HG02970 (cell line): ENCODE data around the gene KMT2B.
"Not testable (repeated sequence)": the region's sequence is repeated elsewhere in the genome, so short reads cannot be mapped to it uniquely, and the experiment has no call there.

Source experiments
- ATAC-seq: cut with Tn5 transposase; IDR thresholded peaks from one replicate; pipeline ENCODE4 v1.9.1; 2021; ENCODE audit warnings: mild to moderate bottlenecking, moderate library complexity, moderate number of reproducible peaks; ENCODE audit not compliant: unreplicated experiment, low FRiP score

The KMT2B gene

DNA sequence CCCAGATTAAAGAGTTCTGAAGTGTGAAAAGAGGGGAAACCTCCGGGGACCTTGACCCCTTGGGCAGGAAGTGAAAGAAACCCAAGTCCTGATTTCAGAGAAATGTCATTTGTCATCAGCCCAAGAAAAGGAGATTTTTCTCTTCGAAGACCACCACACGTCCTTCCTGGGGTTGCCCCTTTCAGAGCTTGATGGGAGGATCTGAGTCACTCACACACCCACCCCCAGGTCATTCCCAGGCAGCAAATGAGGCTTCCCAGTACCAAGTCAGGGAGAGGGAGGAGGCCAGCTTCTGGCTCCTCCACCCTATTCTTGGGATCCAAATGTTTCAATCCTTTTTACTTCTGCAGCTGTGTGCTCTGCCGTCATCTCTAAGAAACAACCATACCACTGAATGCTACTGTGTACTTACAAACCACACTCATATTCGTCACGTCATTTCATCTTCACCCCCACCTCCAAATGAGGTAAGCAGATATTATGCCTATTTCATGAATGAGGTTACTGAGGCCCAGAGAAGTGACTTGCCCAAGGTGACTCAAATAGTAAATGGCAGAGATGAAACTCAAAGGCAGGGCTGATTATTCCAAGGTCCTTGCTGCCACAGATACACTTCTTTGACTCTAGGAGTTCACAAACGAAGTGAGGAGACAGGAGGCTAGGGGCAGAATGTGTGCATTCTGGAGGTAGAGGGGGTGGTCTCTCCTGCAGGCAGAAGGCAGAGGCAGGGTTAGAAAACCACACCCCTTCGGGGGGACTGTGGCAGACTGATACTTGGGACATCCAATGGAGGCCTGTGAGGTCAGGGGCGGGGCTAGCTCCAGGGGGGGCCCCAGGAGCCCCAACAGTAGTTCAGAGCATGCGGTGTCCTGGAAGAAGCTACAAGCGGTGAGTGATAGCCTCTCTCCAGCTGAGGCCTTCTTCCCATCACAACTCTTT is 5.0 kb upstream of the KMT2B start:
- no peak for ATAC-seq

DNA sequence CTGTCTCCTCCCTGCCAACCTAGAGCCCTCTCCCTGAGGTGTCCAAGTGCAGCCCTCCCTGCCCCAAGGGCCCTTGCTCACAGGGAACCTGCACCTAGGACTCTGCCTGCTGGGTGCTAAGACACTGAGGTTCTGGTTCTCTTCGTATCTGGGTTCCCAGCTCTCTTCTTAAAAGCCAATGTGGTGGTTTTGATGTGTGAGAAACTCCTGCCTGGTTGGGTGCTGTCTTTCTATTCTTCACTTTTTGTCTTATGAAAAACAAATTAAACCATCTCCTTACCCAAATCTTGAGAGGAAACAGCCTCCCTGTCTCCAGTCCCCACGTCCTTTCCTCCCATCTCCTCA is 4.3 kb upstream of the KMT2B start:
- ATAC-seq, result no peak

DNA sequence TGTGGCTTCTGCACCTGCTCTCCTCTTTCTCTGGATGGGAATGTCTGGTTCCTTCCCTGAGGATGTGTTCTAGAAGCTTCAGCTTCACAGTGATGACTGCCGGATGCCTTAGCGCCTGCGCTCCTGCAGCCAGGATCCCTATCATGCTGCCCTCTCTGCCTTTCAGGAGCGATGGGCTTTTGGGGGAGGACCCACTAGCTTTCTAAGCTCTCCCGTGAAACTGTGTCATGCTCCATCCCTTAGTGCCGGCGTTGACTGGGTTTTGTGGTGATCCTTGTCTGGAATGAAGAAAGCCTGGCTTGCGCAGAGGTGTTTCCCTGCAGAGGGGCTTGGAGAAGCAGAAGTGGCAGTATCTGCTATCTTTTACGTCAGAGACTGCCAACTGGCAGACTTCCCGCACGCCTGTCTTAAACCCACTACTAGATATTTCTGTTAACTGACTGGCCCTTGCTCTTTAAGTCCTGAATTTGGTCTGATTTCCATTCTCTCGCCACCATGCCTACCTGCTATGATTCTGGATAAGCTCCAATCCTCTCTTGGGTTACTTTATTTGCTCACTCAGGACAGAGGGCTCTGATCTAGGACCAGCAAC is 3.8 kb upstream of the KMT2B start:
- no peak for ATAC-seq

DNA sequence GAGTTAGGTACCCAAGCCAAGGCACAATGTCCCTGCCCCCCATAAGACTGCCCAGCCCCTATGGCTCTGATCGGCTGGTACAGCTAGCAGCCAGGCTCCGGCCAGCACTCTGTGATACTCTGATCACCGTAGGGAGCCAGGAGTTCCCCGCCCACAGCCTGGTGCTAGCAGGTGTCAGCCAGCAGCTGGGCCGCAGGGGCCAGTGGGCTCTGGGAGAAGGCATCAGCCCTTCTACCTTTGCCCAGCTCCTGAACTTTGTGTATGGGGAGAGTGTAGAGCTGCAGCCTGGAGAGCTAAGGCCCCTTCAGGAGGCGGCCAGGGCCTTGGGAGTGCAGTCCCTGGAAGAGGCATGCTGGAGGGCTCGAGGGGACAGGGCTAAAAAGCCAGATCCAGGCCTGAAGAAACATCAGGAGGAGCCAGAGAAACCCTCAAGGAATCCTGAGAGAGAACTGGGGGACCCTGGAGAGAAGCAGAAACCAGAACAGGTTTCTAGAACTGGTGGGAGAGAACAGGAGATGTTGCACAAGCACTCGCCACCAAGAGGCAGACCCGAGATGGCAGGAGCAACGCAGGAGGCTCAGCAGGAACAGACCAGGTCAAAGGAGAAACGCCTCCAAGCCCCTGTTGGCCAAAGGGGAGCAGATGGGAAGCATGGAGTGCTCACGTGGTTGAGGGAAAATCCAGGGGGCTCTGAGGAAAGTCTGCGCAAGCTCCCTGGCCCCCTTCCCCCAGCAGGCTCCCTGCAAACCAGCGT is 3.0 kb upstream of the KMT2B start:
- ATAC-seq, result no peak

DNA sequence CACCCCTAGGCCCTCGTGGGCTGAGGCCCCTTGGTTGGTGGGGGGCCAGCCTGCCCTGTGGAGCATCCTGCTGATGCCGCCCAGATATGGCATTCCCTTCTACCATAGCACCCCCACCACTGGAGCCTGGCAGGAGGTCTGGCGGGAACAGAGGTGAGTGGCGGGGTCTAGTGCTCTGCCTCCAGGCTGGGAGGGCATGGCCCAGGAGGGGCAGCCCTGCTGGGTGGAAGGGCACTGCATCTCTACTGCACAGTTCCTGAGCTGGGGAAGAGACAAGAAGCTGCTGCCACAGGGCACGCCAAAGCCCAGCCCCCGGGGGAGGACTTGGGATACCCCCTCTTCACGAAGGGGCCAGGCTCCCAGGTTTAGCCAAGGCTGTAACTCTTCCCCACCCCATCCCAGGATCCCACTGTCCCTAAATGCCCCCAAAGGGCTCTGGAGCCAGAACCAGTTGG is 2.4 kb upstream of the KMT2B start:
- no peak for ATAC-seq

DNA sequence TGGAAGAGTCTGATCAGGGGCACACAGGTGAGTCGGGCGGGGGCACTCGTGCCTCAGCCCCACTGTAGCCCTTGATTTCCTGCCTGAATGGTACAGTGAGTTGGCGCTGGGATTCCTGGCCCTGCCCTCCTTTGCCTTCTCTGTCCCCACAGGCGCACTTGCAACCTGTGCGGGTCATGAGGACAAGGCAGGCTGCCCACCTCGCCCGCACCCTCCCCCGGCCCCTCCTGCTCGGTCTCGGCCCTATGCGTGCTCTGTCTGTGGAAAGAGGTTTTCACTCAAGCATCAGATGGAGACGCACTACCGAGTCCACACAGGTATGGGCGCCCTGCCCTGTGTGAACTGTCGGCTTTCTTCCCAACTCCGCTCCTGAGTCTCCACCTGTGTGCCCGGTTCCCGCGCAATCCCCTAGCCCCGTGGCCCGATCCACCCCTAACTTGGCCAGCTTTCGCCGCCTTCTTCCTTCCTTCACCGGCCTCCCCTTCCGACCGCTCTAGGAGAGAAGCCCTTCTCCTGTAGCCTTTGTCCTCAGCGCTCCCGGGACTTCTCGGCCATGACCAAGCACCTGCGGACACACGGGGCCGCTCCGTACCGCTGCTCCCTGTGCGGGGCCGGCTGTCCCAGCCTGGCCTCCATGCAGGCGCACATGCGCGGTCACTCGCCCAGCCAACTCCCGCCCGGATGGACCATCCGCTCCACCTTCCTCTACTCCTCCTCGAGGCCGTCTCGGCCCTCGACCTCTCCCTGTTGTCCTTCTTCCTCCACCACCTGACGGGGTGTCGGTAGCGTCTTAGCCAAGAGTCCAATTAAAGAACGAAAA is 1.6 kb upstream of the KMT2B start:
- no peak for ATAC-seq

DNA sequence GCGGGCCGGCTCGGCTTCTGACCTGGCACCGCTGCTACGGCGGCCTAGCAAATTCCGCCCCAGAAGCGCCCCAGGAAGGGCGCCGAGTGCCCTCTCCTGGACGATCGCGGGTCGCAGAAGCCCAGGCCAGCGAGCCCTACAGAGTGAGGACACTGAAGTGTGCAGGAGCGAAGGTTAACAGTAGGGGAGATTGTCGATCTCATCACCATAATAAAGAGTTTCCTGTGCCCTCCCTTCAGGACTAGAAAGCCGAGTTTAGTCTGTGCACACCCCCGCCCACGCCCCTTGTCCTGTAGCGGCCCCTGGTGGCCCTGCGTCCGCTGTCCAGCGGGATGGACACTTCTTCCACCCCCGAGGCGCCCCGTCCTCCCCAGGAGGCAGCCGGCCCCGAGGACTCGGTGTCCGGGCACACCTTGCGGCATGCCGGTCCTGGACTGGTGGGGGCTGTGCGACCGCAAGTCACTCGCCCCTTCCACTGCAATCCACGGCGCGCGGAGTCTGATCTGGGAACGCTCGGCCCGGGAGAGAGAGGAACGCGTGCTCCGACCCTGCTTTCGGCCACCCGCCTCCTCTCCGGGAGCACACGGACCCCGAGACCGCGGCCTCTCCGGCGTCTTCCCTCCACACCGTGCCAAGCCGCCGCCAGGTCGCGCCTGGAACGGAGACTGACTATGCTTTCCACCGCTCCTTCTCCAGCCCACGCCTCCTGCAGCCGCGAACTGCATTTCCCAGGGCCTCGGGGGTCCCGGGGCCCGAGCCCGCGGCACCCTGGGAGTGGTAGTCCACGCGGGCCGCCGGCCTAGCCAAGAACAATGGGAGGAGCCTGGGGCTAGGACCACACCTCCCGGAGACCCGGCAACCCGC is 770 bp upstream of the KMT2B start:
- peak; percentile 49 for ATAC-seq

DNA sequence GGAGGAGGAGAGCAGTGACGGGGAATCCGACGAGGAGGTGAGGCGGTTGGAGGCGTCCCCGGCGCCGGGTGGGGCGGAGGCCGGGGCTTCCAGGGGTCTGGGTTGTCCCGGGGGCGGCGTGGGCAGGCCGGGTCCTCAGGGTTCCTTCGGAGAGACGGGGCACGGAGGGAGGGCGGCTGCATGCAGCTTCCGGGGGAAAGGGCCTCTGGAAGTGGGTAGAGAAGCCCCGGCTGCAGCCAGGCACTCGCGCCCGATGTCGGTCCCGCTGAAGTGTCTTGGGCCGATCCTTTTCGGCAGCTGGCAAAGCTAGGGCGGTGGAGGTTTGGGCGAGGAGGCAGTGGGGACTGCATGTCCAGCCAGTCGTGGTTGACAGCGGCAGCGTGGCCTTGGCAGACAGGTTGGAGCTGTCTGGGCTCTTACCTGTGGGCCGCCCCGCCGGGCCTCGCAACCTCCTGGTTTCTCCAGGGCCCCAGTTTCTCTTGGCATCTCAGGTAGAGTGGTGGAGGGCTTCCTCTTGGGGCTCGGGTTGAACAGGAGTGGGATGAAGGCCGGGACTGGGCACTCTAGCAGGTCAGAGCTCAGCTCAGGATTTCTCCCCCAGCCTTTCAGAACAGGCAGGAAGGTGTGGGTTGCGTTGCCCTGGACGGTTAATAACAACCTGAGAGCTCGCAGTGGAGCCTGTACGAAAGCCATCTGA is 690 bp downstream of the KMT2B start:
- ATAC-seq, result peak; percentile 4

DNA sequence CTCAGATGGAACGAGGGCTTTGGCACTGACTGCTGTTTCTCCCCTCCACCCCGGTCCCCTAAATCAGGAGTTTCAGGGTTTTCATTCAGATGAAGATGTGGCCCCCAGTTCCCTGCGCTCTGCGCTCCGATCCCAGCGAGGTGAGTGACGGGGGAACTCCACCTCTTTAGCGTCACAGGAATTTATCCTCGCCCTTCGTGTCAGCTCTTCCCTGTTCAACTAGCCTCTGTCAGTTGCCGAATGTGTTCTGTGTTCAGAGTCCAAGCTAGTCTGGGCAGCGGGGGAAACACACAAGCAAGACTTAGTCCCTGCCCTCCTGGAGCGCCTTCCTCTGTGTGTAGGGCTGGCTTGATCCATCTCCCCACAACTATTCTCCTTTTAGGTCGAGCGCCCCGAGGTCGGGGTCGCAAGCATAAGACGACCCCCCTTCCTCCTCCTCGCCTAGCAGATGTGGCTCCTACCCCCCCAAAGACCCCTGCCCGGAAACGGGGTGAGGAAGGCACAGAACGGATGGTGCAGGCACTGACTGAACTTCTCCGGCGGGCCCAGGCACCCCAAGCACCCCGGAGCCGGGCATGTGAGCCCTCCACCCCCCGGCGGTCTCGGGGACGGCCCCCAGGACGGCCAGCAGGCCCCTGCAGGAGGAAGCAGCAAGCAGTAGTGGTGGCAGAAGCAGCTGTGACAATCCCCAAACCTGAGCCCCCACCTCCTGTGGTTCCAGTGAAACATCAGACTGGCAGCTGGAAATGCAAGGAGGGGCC is 1.8 kb downstream of the KMT2B start:
- no peak for ATAC-seq

DNA sequence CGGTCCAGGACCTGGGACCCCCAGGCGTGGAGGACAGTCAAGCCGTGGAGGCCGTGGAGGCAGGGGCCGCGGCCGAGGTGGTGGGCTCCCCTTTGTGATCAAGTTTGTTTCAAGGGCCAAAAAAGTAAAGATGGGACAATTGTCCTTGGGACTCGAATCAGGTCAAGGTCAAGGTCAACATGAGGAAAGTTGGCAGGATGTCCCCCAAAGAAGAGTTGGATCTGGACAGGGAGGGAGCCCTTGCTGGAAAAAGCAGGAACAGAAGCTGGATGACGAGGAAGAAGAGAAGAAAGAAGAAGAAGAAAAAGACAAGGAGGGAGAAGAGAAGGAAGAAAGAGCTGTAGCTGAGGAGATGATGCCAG is 2.3 kb downstream of the KMT2B start:
- ATAC-seq, result no peak

DNA sequence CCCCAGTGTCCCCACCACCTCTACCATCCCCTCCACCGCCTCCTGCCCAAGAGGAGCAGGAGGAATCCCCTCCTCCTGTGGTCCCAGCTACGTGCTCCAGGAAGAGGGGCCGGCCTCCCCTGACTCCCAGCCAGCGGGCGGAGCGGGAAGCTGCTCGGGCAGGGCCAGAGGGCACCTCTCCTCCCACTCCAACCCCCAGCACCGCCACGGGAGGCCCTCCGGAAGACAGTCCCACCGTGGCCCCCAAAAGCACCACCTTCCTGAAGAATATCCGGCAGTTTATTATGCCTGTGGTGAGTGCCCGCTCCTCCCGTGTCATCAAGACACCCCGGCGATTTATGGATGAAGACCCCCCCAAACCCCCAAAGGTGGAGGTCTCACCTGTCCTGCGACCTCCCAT is 2.8 kb downstream of the KMT2B start:
- no peak for ATAC-seq

DNA sequence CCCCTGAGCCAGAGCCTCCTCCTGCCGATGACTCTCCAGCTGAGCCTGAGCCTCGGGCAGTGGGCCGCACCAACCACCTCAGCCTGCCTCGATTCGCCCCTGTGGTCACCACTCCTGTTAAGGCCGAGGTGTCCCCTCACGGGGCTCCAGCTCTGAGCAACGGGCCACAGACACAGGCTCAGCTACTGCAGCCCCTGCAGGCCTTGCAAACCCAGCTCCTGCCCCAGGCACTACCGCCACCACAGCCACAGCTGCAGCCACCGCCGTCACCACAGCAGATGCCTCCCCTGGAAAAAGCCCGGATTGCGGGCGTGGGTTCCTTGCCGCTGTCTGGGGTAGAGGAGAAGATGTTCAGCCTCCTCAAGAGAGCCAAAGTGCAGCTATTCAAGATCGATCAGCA is 3.6 kb downstream of the KMT2B start:
- ATAC-seq, result no peak

DNA sequence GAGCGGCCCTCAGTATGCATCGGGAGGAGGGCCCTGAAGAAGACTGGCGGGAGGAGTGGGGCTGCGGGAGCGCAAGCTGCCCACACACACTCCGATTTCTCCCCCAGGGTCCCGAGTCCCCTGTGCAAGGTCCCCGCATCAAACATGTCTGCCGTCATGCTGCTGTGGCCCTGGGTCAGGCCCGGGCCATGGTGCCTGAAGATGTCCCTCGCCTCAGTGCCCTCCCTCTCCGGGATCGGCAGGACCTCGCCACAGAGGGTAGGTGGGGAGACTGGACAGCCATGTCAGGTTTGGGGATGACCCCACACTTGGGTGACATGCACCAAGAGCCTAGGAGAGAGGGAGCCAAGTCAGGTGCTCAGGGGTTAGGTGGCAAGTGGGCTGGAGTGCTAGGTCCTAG is 4.7 kb downstream of the KMT2B start:
- ATAC-seq, result no peak

DNA sequence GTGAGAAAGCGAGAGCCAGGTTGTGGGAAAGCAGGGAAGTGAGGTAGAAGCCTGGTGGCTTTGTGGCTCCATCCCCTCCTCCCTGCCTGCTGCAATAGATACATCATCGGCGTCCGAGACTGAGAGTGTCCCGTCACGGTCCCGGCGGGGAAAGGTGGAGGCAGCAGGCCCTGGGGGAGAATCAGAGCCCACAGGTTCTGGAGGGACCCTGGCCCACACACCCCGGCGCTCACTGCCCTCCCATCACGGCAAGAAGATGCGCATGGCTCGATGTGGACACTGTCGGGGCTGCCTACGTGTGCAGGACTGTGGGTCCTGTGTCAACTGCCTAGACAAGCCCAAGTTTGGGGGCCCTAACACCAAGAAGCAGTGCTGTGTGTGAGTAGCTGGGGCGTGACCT is 5.1 kb downstream of the KMT2B start:
- no peak for ATAC-seq

DNA sequence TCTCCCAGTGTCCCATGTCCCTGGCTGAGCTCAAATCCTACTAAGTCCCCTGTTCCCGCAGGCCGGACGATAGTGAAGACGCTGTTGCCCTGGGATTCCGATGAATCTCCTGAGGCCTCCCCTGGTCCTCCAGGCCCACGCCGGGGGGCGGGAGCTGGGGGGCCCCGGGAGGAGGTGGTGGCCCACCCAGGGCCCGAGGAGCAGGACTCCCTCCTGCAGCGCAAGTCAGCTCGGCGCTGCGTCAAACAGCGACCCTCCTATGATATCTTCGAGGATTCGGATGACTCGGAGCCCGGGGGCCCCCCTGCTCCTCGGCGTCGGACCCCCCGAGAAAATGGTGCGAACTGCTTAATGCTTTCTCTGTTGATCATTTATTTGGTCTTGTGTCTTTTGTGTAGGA is 5.9 kb downstream of the KMT2B start:
- ATAC-seq, result no peak

DNA sequence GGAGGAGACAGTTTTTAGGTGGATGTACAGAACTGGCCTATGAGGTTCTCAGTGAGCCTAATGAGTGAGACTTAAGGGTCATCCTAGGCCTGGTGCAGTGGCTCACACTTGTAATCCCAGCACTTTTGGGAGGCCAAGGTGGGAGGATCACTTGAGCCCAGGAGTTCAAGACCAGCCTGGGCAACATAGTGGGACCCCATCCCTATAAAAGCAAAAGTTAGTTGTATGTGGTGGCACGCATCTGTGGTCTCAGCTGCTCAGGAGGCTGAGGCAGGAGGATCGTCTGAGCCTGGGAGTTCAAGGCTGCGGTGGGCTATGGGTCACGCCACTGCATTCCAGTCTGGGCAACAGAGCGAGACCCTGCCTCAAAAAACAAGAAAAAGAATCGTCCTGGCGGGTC is 6.3 kb downstream of the KMT2B start:
- ATAC-seq, result not testable (repeated sequence)

DNA sequence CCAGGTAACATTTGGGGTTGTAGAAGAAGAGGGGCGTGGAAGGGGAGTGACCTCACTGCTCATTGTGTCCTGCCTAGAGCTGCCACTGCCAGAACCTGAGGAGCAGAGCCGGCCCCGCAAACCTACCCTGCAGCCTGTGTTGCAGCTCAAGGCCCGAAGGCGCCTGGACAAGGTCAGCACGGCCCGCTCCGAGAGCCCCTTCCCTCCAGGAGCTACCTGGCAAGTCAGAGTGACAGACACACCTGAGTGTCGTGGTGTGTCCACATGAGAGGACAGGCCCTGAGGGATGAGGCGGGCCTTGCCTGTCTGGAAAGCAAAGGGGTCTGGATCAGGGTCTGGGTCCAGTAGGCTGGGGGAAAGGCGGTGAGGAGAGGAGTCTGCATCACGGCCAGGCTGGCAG is 6.8 kb downstream of the KMT2B start:
- ATAC-seq, result no peak

DNA sequence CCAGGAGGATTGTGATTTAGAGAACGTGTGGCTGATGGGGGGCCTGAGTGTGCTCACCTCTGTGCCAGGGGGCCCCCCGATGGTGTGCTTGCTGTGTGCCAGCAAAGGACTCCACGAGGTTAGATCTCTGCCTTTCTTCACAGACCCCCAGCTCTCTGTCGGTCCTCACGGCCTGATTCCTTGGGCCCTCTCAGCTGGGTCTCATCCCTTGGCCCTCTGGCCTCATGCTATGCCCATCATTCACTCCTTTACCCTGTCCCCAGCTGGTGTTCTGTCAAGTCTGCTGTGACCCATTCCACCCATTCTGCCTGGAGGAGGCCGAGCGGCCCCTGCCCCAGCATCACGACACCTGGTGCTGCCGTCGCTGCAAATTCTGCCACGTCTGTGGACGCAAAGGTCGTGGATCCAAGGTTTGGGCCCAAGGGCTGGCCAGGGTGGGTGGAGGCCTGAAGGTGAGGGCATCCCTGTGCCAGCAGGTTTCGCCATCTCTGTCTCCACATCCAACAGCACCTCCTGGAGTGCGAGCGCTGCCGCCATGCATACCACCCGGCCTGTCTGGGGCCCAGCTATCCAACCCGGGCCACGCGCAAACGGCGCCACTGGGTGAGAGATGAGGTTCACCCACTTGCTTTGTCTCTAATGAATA is 7.5 kb downstream of the KMT2B start:
- no peak for ATAC-seq
